OCI-LY3 (cell line): ENCODE measurements around the gene TEX55.
"Not testable (repeated sequence)": the region's sequence is repeated elsewhere in the genome, so short reads cannot be mapped to it uniquely, and the experiment has no call there.

ENCODE experiments used
- H2AFZ ChIP-seq: fragments of 200-600, 300-600 bp; shearing (Covaris generic); 2 replicates; pipeline ENCODE4 v1.6.0; 2014; ENCODE audit warnings: antibody characterized with exemption, low read depth, low read length
- H3K27ac ChIP-seq: fragments of 200-600, 300-600 bp; sonication (generic); 2 replicates; pipeline ENCODE4 v1.5.1; 2014; ENCODE audit warnings: mild to moderate bottlenecking, low read length, moderate library complexity, mixed read lengths
- H3K27me3 ChIP-seq: fragments of 200-600, 300-600 bp; sonication (generic); 2 replicates; pipeline ENCODE4 v1.6.1; 2014; ENCODE audit warnings: low read depth, low read length, mixed read lengths
- H3K36me3 ChIP-seq: fragments of 200-600, 300-600 bp; sonication (generic); replicated peaks from 2 replicates; pipeline ENCODE3; 2014; ENCODE audit warnings: low read depth, low read length, mixed read lengths
- H3K4me1 ChIP-seq: fragments of 300-600, 200-600 bp; sonication (generic); 2 replicates; pipeline ENCODE4 v1.6.1; 2014; ENCODE audit warnings: low read length, mixed read lengths
- H3K4me2 ChIP-seq: fragments of 200-600, 300-600 bp; sonication (generic); 2 replicates; pipeline ENCODE4 v1.6.1; 2014; ENCODE audit warnings: low read length, mixed read lengths
- H3K4me3 ChIP-seq: fragments of 300-600, 200-600 bp; sonication (generic); 2 replicates; pipeline ENCODE4 v1.5.1; 2014; ENCODE audit warnings: antibody characterized with exemption, mild to moderate bottlenecking, low read length, moderate library complexity
- H3K79me2 ChIP-seq: fragments of 300-600, 200-600 bp; shearing (Covaris generic); 2 replicates; pipeline ENCODE4 v1.6.1; 2014; ENCODE audit warnings: mild to moderate bottlenecking, low read length, mixed read lengths
- H3K9ac ChIP-seq: fragments of 300-600, 200-600 bp; shearing (Covaris generic); 2 replicates; pipeline ENCODE4 v1.6.0; 2014; ENCODE audit warnings: mild to moderate bottlenecking, low read length, moderate library complexity
- H3K9me3 ChIP-seq: fragments of 200-600, 300-600 bp; shearing (Covaris generic); 2 replicates; pipeline ENCODE4 v1.6.1; 2014; ENCODE audit warnings: low read length, mixed read lengths; ENCODE audit not compliant: insufficient read depth
- H4K20me1 ChIP-seq: fragments of 200-600, 300-600 bp; sonication (generic); 2 replicates; pipeline ENCODE4 v1.6.1; 2016; ENCODE audit warnings: low read length, mixed read lengths; ENCODE audit not compliant: insufficient read depth
- EZH2phosphoT487 ChIP-seq: fragments of 200-600 bp; shearing (Covaris generic); IDR thresholded peaks from 2 replicates; pipeline ENCODE4 v1.6.1; 2018; ENCODE audit warnings: antibody characterized with exemption, mixed run types, low read depth
- TF ChIP-seq, protein P1 (sequence below): fragments of 200-600, 300-600 bp; sonication (generic); IDR thresholded peaks from 2 replicates; pipeline ENCODE4 v1.5.1; 2014; ENCODE audit warnings: antibody characterized with exemption, low read length, low read depth

The TEX55 gene

DNA sequence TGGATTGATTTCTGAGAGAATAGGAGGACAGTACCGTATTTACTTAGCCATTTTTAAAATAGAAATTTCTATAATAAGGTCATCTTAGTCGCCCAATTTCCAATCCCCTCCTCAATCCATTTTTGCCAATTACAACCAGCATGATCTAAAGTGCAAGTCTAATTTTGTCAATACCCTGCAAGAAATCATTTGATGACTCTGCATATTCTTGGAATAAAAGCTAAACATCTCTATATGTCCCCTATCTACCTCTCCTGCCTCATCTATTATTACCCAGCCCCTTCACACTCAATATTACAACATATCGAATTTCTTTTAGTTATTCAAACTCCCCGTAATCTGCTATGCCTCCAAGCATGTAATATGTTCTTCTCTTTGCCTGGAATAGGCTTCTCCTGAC lies 41.9 kb upstream of the TEX55 start:
- H3K36me3 ChIP-seq = no peaks in the 10 kb centered on the region
- no peaks in the 10 kb centered on the region for H3K9me3 ChIP-seq
- TF ChIP-seq EZH2phosphoT487 = no peak
- TF ChIP-seq, protein P1, sequence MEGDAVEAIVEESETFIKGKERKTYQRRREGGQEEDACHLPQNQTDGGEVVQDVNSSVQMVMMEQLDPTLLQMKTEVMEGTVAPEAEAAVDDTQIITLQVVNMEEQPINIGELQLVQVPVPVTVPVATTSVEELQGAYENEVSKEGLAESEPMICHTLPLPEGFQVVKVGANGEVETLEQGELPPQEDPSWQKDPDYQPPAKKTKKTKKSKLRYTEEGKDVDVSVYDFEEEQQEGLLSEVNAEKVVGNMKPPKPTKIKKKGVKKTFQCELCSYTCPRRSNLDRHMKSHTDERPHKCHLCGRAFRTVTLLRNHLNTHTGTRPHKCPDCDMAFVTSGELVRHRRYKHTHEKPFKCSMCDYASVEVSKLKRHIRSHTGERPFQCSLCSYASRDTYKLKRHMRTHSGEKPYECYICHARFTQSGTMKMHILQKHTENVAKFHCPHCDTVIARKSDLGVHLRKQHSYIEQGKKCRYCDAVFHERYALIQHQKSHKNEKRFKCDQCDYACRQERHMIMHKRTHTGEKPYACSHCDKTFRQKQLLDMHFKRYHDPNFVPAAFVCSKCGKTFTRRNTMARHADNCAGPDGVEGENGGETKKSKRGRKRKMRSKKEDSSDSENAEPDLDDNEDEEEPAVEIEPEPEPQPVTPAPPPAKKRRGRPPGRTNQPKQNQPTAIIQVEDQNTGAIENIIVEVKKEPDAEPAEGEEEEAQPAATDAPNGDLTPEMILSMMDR = no peak
- no peak overlapping the region for H2AFZ ChIP-seq
- no peaks in the 10 kb centered on the region for H3K4me1 ChIP-seq
- H3K79me2 ChIP-seq = no peaks in the 10 kb centered on the region
- H4K20me1 ChIP-seq = no peaks in the 10 kb centered on the region
- H3K27ac ChIP-seq = no peak overlapping the region
- no peak overlapping the region for H3K4me2 ChIP-seq
- no peak overlapping the region for H3K9ac ChIP-seq
- H3K4me3 ChIP-seq = no peak overlapping the region
- peaks cover 4% of the 10 kb centered on the region; the same call in 1 of the 2 replicates for H3K27me3 ChIP-seq

- H3K4me2 ChIP-seq, H3K9me3 ChIP-seq, H4K20me1 ChIP-seq, H3K9ac ChIP-seq, H3K27me3 ChIP-seq, H3K79me2 ChIP-seq, H3K4me1 ChIP-seq, H3K36me3 ChIP-seq, H3K27ac ChIP-seq, H3K4me3 ChIP-seq, H2AFZ ChIP-seq: not testable (repeated sequence)
Observed at GRCh38 chr3:119118330-119118729, 27.6 kb upstream of the TEX55 start.

DNA sequence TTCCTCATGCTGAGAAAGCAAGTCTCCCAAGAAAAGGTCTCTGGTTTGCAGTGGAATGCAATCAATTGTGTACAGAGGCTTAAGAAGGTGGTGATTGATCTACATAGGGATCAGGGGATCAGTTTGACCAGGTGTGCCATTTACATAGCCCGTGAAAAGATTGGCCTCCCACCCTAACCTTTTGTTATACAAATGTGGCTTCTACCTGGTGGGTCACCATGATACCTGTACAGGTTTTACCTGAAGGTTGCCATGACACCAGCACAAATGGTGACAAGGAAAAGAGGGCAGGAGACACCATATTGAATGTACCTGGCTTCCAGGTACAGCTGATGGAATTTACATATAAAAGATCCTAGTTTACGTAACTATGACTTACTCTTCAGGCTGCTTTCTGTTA lies 25.5 kb upstream of the TEX55 start:
- Histone ChIP-seq H3K79me2 (no peaks in the 10 kb centered on the region), H3K4me3 (no peak overlapping the region), H3K27ac (no peak overlapping the region), H3K27me3 (no peaks in the 10 kb centered on the region), H4K20me1 (no peaks in the 10 kb centered on the region), H2AFZ (no peak overlapping the region), H3K9ac (no peak overlapping the region), H3K36me3 (no peaks in the 10 kb centered on the region), H3K4me1 (no peaks in the 10 kb centered on the region), H3K4me2 (no peak overlapping the region), H3K9me3 (no peaks in the 10 kb centered on the region)
- TF ChIP-seq EZH2phosphoT487 = no peak
- TF ChIP-seq, protein P1 = no peak

DNA sequence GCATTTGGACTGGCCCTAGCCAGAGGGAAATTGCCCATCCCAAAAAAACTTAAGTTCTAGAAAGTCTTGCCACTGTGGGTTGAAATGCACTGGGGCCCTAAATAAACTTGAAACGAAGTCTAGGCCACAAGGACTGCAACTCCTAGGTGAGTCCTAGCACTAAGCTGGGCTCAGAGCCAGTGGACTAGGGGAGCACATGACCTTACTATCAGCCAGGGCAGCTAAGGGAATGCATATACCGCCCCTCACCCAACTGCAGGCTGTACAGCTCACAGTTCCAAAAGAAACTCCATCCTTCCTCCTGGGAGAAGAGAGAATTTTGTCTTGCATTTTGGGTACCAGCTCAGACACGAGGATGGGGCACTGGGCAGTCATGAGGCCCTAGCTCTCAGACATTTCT lies 23.6 kb upstream of the TEX55 start:
- Histone ChIP-seq H3K4me2 (no peak overlapping the region), H3K27ac (no peak overlapping the region), H3K4me1 (no peaks in the 10 kb centered on the region), H3K79me2 (no peaks in the 10 kb centered on the region), H2AFZ (no peak overlapping the region), H3K4me3 (no peak overlapping the region), H3K36me3 (no peaks in the 10 kb centered on the region), H3K9ac (no peak overlapping the region), H3K9me3 (no peaks in the 10 kb centered on the region), H4K20me1 (no peaks in the 10 kb centered on the region), H3K27me3 (no peaks in the 10 kb centered on the region)
- TF ChIP-seq EZH2phosphoT487 = no peak
- TF ChIP-seq, protein P1 = no peak

- no peak overlapping the region for H3K27ac ChIP-seq
- H3K9me3 ChIP-seq = no peaks in the 10 kb centered on the region
- H3K27me3 ChIP-seq = no peaks in the 10 kb centered on the region
- TF ChIP-seq, protein P1 = no peak
- no peak for TF ChIP-seq EZH2phosphoT487
- no peak overlapping the region for H3K4me3 ChIP-seq
- no peak overlapping the region for H3K9ac ChIP-seq
- no peaks in the 10 kb centered on the region for H3K4me1 ChIP-seq
- H3K36me3 ChIP-seq = no peaks in the 10 kb centered on the region
- no peak overlapping the region for H3K4me2 ChIP-seq
- no peaks in the 10 kb centered on the region for H3K79me2 ChIP-seq
- H2AFZ ChIP-seq = no peak overlapping the region
- no peaks in the 10 kb centered on the region for H4K20me1 ChIP-seq
Observed at GRCh38 chr3:119125342-119125741, 20.6 kb upstream of the TEX55 start.
